ENCODE data around the gene SLC13A5. TPM values are rescaled to one million over a fixed set of nuclear protein-coding genes. Genes with fewer than 3 reads are reported as not detected.

The SLC13A5 gene
- total RNA-seq, 2 donors from 2014 or later: not detected

GRCh38 chr17:6640536-6641246 lies 72.5 kb downstream of the SLC13A5 start, which contains the start of the genes KIAA0753 and TXNDC17:
KIAA0753 (minus strand) TSS chr17:6640711; CDS start chr17:6635103, 5,608 bp downstream.
TXNDC17 (plus strand) TSS chr17:6641060; CDS start chr17:6641083, 23 bp downstream.
- Mint-ChIP-seq H3K4me1 (ENCODE audit: low read depth in 2 of 2) (peaks cover 47 to 51% of the 10 kb centered on the region in 2 donors), H3K36me3 (peaks cover 26% of the 10 kb centered on the region), H3K4me3 (peak within 1 kb of the TSS; percentile 93), H3K27me3 (no peaks in the 10 kb centered on the region), H3K27ac (peak within 1 kb of the TSS; percentile 95 to 96), H3K9me3 (no peaks in the 10 kb centered on the region)
- peak; percentile 96 to 97 for ATAC-seq
- peak; percentile 98 for DNase-seq (ENCODE audit: low spot score)

- ATAC-seq: peak; percentile 20 to 37
- no peaks in the 10 kb centered on the region for H3K27me3 Mint-ChIP-seq
- DNase-seq (ENCODE audit: low spot score): peak; percentile 62
- H3K4me1 Mint-ChIP-seq (ENCODE audit: low read depth in 2 of 2): peaks cover 44 to 48% of the 10 kb centered on the region in 2 donors
- peak overlapping the region; percentile 93 for H3K4me3 Mint-ChIP-seq
- H3K36me3 Mint-ChIP-seq: peaks cover 23% of the 10 kb centered on the region
- peak overlapping the region; percentile 95 to 96 for H3K27ac Mint-ChIP-seq
- no peaks in the 10 kb centered on the region for H3K9me3 Mint-ChIP-seq
These were observed 73.3 kb downstream of the SLC13A5 start for GRCh38 chr17:6639586-6640535.

- peaks cover 40 to 41% of the 10 kb centered on the region in 2 donors for H3K4me1 Mint-ChIP-seq (ENCODE audit: low read depth in 2 of 2)
- no peaks in the 10 kb centered on the region for H3K27me3 Mint-ChIP-seq
These were observed 74.1 kb downstream of the SLC13A5 start for GRCh38 chr17:6639014-6639585.

GRCh38 chr17:6638046-6638908 lies 74.9 kb downstream of the SLC13A5 start:
- Mint-ChIP-seq H3K9me3 (no peaks in the 10 kb centered on the region), H3K27me3 (no peaks in the 10 kb centered on the region), H3K36me3 (peaks cover 17% of the 10 kb centered on the region), H3K27ac (peak overlapping the region; percentile 50 to 95), H3K4me1 (ENCODE audit: low read depth in 2 of 2) (peaks cover 33 to 38% of the 10 kb centered on the region in 2 donors), H3K4me3 (peak overlapping the region; percentile 31)
- no peak for ATAC-seq
- no peak for DNase-seq (ENCODE audit: low spot score)

More at GRCh38 chr17:6639014-6639585, 74.1 kb downstream of the SLC13A5 start:
- Mint-ChIP-seq H3K4me3 (peak overlapping the region; percentile 93), H3K36me3 (peaks cover 16% of the 10 kb centered on the region), H3K9me3 (no peaks in the 10 kb centered on the region), H3K27ac (peak overlapping the region; percentile 95 to 96)
- ATAC-seq (no peak), DNase-seq (ENCODE audit: low spot score) (no peak)

GRCh38 chr17:6637458-6637840 lies 75.7 kb downstream of the SLC13A5 start:
- ATAC-seq (no peak), DNase-seq (ENCODE audit: low spot score) (no peak)
- Mint-ChIP-seq H3K36me3 (peaks cover 20% of the 10 kb centered on the region), H3K9me3 (no peaks in the 10 kb centered on the region), H3K27ac (peak overlapping the region in 1 of 2 donors; percentile 77), H3K27me3 (no peaks in the 10 kb centered on the region), H3K4me1 (ENCODE audit: low read depth in 2 of 2) (peaks cover 24 to 35% of the 10 kb centered on the region in 2 donors), H3K4me3 (no peak overlapping the region)

GRCh38 chr17:6636616-6637457 lies 76.3 kb downstream of the SLC13A5 start:
- H3K9me3 Mint-ChIP-seq: no peaks in the 10 kb centered on the region
- H3K4me1 Mint-ChIP-seq (ENCODE audit: low read depth in 2 of 2): peaks cover 21 to 32% of the 10 kb centered on the region in 2 donors
- H3K36me3 Mint-ChIP-seq: peaks cover 20% of the 10 kb centered on the region
- no peak overlapping the region for H3K4me3 Mint-ChIP-seq
- DNase-seq (ENCODE audit: low spot score) (no peak), ATAC-seq (no peak)
- peak overlapping the region in 1 of 2 donors; percentile 77 for H3K27ac Mint-ChIP-seq
- no peaks in the 10 kb centered on the region for H3K27me3 Mint-ChIP-seq

GRCh38 chr17:6636105-6636504 lies 77.1 kb downstream of the SLC13A5 start:
- Mint-ChIP-seq H3K27me3 (no peaks in the 10 kb centered on the region), H3K27ac (no peak overlapping the region), H3K36me3 (peaks cover 20% of the 10 kb centered on the region), H3K4me3 (no peak overlapping the region), H3K4me1 (ENCODE audit: low read depth in 2 of 2) (peaks cover 16 to 31% of the 10 kb centered on the region in 2 donors), H3K9me3 (no peaks in the 10 kb centered on the region)
- ATAC-seq: no peak
- DNase-seq (ENCODE audit: low spot score): no peak

Other genes with a start within 250 kb of the SLC13A5 start
- under 1 TPM; 0.59 to 0.84 TPM for gene PITPNM3, start 156.8 kb downstream of the SLC13A5 start, total RNA-seq
- 10 to 100 TPM; 16.0 to 29.7 TPM for gene KIAA0753, start 72.7 kb downstream of the SLC13A5 start, total RNA-seq
- 100 to 1,000 TPM in 1 of 2 donors, 10 to 100 TPM in 1; 75.9 to 106 TPM for gene TXNDC17, start 72.3 kb downstream of the SLC13A5 start, total RNA-seq
- 10 to 100 TPM; 17.3 to 25.3 TPM for gene MED31, start 61.8 kb downstream of the SLC13A5 start, total RNA-seq
- 1 to 10 TPM; 1.0 to 1.5 TPM for gene C17orf100, start 61.6 kb downstream of the SLC13A5 start, total RNA-seq
- 100 to 1,000 TPM in 1 of 2 donors, 10 to 100 TPM in 1; 53.7 to 110 TPM for gene XAF1, start 42.7 kb upstream of the SLC13A5 start, total RNA-seq
- under 1 TPM; 0.42 to 0.55 TPM for gene FBXO39, start 62.8 kb upstream of the SLC13A5 start, total RNA-seq
- not detected for gene TEKT1, start 118.4 kb upstream of the SLC13A5 start, total RNA-seq